Activated CD4-positive, alpha-beta T cell treated with anti-CD3 and anti-CD28 coated beads for 4 hours (primary cell): ENCODE measurements around the gene TMPRSS5.
"Not testable (repeated sequence)": the region's sequence is repeated elsewhere in the genome, so short reads cannot be mapped to it uniquely, and the experiment has no call there.

ENCODE experiments used
- DNase-seq, 2 donors: peaks; one replicate each; pipeline ENCODE4 v3.0.0-alpha.2; 2020

The TMPRSS5 gene

GRCh38 chr11:113705871-113706655 lies at the start of gene TMPRSS5:
TSS of gene TMPRSS5 (minus strand) at chr11:113706308. CDS start at chr11:113706224, 84 bp downstream.
- DNase-seq: no peak

- DNase-seq: no peak
These were observed 46.8 kb upstream of the TMPRSS5 start for GRCh38 chr11:113752932-113753331.

- no peak for DNase-seq
These were observed 30.2 kb upstream of the TMPRSS5 start for GRCh38 chr11:113736323-113736722.

- DNase-seq: no peak
These were observed 26.0 kb upstream of the TMPRSS5 start for GRCh38 chr11:113732092-113732491.

- no peak for DNase-seq
These were observed 25.0 kb upstream of the TMPRSS5 start for GRCh38 chr11:113730887-113731726.

- no peak for DNase-seq
These were observed 23.3 kb upstream of the TMPRSS5 start for GRCh38 chr11:113729456-113729855.

- no peak for DNase-seq
These were observed 22.7 kb upstream of the TMPRSS5 start for GRCh38 chr11:113728814-113729213.

- DNase-seq: no peak
These were observed 19.8 kb upstream of the TMPRSS5 start for GRCh38 chr11:113725913-113726312.

GRCh38 chr11:113725407-113725806 lies 19.3 kb upstream of the TMPRSS5 start:
- no peak for DNase-seq

- DNase-seq: no peak
These were observed 18.7 kb upstream of the TMPRSS5 start for GRCh38 chr11:113724778-113725177.

GRCh38 chr11:113723787-113724186 lies 17.7 kb upstream of the TMPRSS5 start:
- DNase-seq: no peak

- no peak for DNase-seq
These were observed 16.8 kb upstream of the TMPRSS5 start for GRCh38 chr11:113722934-113723333.

- no peak for DNase-seq
These were observed 16.1 kb upstream of the TMPRSS5 start for GRCh38 chr11:113722221-113722620.

- no peak for DNase-seq
These were observed 15.5 kb upstream of the TMPRSS5 start for GRCh38 chr11:113721462-113722066.

- not testable (repeated sequence) for DNase-seq
These were observed 14.4 kb upstream of the TMPRSS5 start for GRCh38 chr11:113720478-113720877.

- DNase-seq: no peak
These were observed 9.9 kb upstream of the TMPRSS5 start for GRCh38 chr11:113715882-113716625.

GRCh38 chr11:113715273-113715672 lies 9.2 kb upstream of the TMPRSS5 start:
- no peak for DNase-seq

GRCh38 chr11:113710989-113711388 lies 4.9 kb upstream of the TMPRSS5 start:
- DNase-seq: no peak

- DNase-seq: not testable (repeated sequence)
These were observed 2.6 kb downstream of the TMPRSS5 start for GRCh38 chr11:113703551-113703950.

GRCh38 chr11:113701491-113701890 lies 4.6 kb downstream of the TMPRSS5 start:
- DNase-seq: no peak

- DNase-seq: no peak
These were observed 7.6 kb downstream of the TMPRSS5 start for GRCh38 chr11:113698515-113698914.

GRCh38 chr11:113697756-113698407 lies 8.2 kb downstream of the TMPRSS5 start:
- DNase-seq: no peak
